Measurements from ENCODE around the gene MAP3K2. TPM values are rescaled to one million over a fixed set of nuclear protein-coding genes. Genes with fewer than 3 reads are reported as not detected.

MAP3K2 gene
- polyA plus RNA-seq, 1 donor from 2014 or later = 37.0 TPM

- Histone ChIP-seq H3K4me3 (ENCODE audit: low read length) (no peak overlapping the region), H4K20me1 (ENCODE audit: insufficient read depth) (no peaks in the 10 kb centered on the region), H3K36me3 (ENCODE audit: insufficient read depth, low read length) (peaks cover 15% of the 10 kb centered on the region), H3K27ac (ENCODE audit: low read length) (no peak overlapping the region), H3K9me2 (ENCODE audit: insufficient read depth, low read length) (no peaks in the 10 kb centered on the region), H3K79me2 (replicated peaks; ENCODE audit: insufficient read depth, low read length) (no peaks in the 10 kb centered on the region), H3K4me2 (ENCODE audit: low read length) (no peak overlapping the region), H2AFZ (ENCODE audit: low read depth, low read length) (no peak overlapping the region), H3K9me3 (ENCODE audit: low read length) (no peaks in the 10 kb centered on the region), H3K27me3 (ENCODE audit: insufficient read depth, low read depth, low read length) (no peaks in the 10 kb centered on the region), H3F3A (ENCODE audit: insufficient read depth, low read length, poor library complexity, severe bottlenecking) (no peaks in the 10 kb centered on the region), H3K9ac (ENCODE audit: low read length) (no peak overlapping the region)
- TF ChIP-seq CTCF (IDR thresholded peaks at IDR 0.05; ENCODE audit: poor library complexity, severe bottlenecking) (no peak), REST (IDR thresholded peaks at IDR 0.05; ENCODE audit: borderline replicate concordance) (no peak), RAD21 (conservative IDR thresholded peaks at IDR 0.05) (no peak), SMC3 (conservative IDR thresholded peaks at IDR 0.05; ENCODE audit: poor library complexity) (no peak), TAF1 (IDR thresholded peaks at IDR 0.05; ENCODE audit: low read depth) (no peak), EZH2 (IDR thresholded peaks at IDR 0.05; ENCODE audit: borderline replicate concordance, insufficient read depth, low read length, poor library complexity, severe bottlenecking) (no peak), MXI1 (conservative IDR thresholded peaks at IDR 0.05; ENCODE audit: poor library complexity, severe bottlenecking) (no peak), EP300 (conservative IDR thresholded peaks at IDR 0.05; ENCODE audit: poor library complexity, severe bottlenecking) (no peak), POLR2AphosphoS5 (IDR thresholded peaks at IDR 0.05) (no peak)
Measured at GRCh38 chr2:127261804-127262406, 125.9 kb downstream of the MAP3K2 start.

- Histone ChIP-seq H3K4me3 (ENCODE audit: low read length) (no peak overlapping the region), H4K20me1 (ENCODE audit: insufficient read depth) (no peaks in the 10 kb centered on the region), H3K9me2 (ENCODE audit: insufficient read depth, low read length) (no peaks in the 10 kb centered on the region), H3K27me3 (ENCODE audit: insufficient read depth, low read depth, low read length) (no peaks in the 10 kb centered on the region), H3K9ac (ENCODE audit: low read length) (no peak overlapping the region), H3K79me2 (replicated peaks; ENCODE audit: insufficient read depth, low read length) (no peaks in the 10 kb centered on the region), H3F3A (ENCODE audit: insufficient read depth, low read length, poor library complexity, severe bottlenecking) (no peaks in the 10 kb centered on the region), H3K36me3 (ENCODE audit: insufficient read depth, low read length) (peaks cover 15% of the 10 kb centered on the region), H3K4me2 (ENCODE audit: low read length) (no peak overlapping the region), H3K27ac (ENCODE audit: low read length) (no peak overlapping the region), H2AFZ (ENCODE audit: low read depth, low read length) (no peak overlapping the region), H3K9me3 (ENCODE audit: low read length) (no peaks in the 10 kb centered on the region)
- TF ChIP-seq REST (IDR thresholded peaks at IDR 0.05; ENCODE audit: borderline replicate concordance) = no peak
- TF ChIP-seq EP300 (conservative IDR thresholded peaks at IDR 0.05; ENCODE audit: poor library complexity, severe bottlenecking) = no peak
- TF ChIP-seq MXI1 (conservative IDR thresholded peaks at IDR 0.05; ENCODE audit: poor library complexity, severe bottlenecking) = no peak
- TF ChIP-seq TAF1 (IDR thresholded peaks at IDR 0.05; ENCODE audit: low read depth) = no peak
- TF ChIP-seq RAD21 (conservative IDR thresholded peaks at IDR 0.05) = no peak
- TF ChIP-seq POLR2AphosphoS5 (IDR thresholded peaks at IDR 0.05) = no peak
Measured at GRCh38 chr2:127259355-127259754, 128.4 kb downstream of the MAP3K2 start.
